Naive thymus-derived CD4-positive, alpha-beta T cell (primary cell): ENCODE results near the gene PSMD8. TPM values are rescaled to one million over a fixed set of nuclear protein-coding genes. Genes with fewer than 3 reads are reported as not detected.
"Not testable (repeated sequence)": the region's sequence is repeated elsewhere in the genome, so short reads cannot be mapped to it uniquely, and the experiment has no call there.

Experiments used
- ATAC-seq: fragments of 150-1000 bp; cut with Tn5 transposase; 2 replicates; pipeline ENCODE4 v1.10.0; 2021; ENCODE audit warnings: mild to moderate bottlenecking, moderate library complexity
- CTCF ChIA-PET: fragments of 350-600 bp; sonication (Branson Sonifier 250); formaldehyde crosslinking; loops from one replicate; lab custom pipeline; 2021; ENCODE audit warnings: antibody characterized with exemption; lab: Charles Lee
- POLR2A ChIA-PET: fragments of 350-600 bp; sonication (Branson Sonifier 250); formaldehyde crosslinking; loops from one replicate; lab custom pipeline; 2021; ENCODE audit warnings: antibody characterized with exemption, inconsistent platforms; lab: Charles Lee
- DNase-seq, 9 donors: peaks; one replicate each; pipeline versions ENCODE4 v3.0.0 to v3.0.0-alpha.2; 2020 to 2022; ENCODE audit warnings: mixed read lengths in 1 of 9
- H3K27ac ChIP-seq: one replicate; pipeline ENCODE4 v1.7.0; 2013; ENCODE audit warnings: mild to moderate bottlenecking, low read depth, low read length, moderate library complexity
- H3K27me3 ChIP-seq, 2 donors: one replicate each; pipeline ENCODE4 v1.7.0; 2013; ENCODE audit warnings: low read length in 2 of 2, mild to moderate bottlenecking in 2 of 2, moderate library complexity in 2 of 2; ENCODE audit not compliant: control insufficient read depth in 2 of 2, insufficient read depth in 2 of 2
- H3K36me3 ChIP-seq, 3 experiments: 1 replicate in 2 of 3; 2 replicates in 1 of 3; pipeline ENCODE4 v1.7.0; 2013; ENCODE audit warnings: low read length in 3 of 3, mild to moderate bottlenecking in 3 of 3, moderate library complexity in 1 of 3; ENCODE audit not compliant: insufficient read depth in 3 of 3, control insufficient read depth in 2 of 3
- H3K4me1 ChIP-seq, 2 donors: one replicate each; pipeline ENCODE4 v1.7.0; 2013; ENCODE audit warnings: low read length in 2 of 2, mild to moderate bottlenecking in 2 of 2, moderate library complexity in 1 of 2; ENCODE audit not compliant: control insufficient read depth in 2 of 2, insufficient read depth in 2 of 2
- H3K4me3 ChIP-seq: 2 replicates; pipeline ENCODE4 v1.7.0; 2013; ENCODE audit warnings: mild to moderate bottlenecking, low read length
- H3K9me3 ChIP-seq, 3 experiments: 1 replicate in 2 of 3; 2 replicates in 1 of 3; pipeline ENCODE4 v1.7.0; 2013; ENCODE audit warnings: low read length in 3 of 3; ENCODE audit not compliant: control insufficient read depth in 2 of 3
- H3K27ac Mint-ChIP-seq, 9 donors: one replicate each; pipeline ENCODE4 v1.8.0; 2020 to 2022; ENCODE audit warnings: mixed read lengths in 9 of 9, mild to moderate bottlenecking in 8 of 9, moderate library complexity in 5 of 9, inconsistent platforms in 2 of 9
- H3K27me3 Mint-ChIP-seq, 5 donors: one replicate each; pipeline ENCODE4 v1.8.0; 2021 to 2022; ENCODE audit warnings: mixed read lengths in 5 of 5, mild to moderate bottlenecking in 1 of 5
- H3K36me3 Mint-ChIP-seq, 5 donors: one replicate each; pipeline ENCODE4 v1.8.0; 2020 to 2022; ENCODE audit warnings: mixed read lengths in 5 of 5, mild to moderate bottlenecking in 3 of 5, inconsistent platforms in 1 of 5
- H3K4me1 Mint-ChIP-seq, 7 donors: one replicate each; pipeline ENCODE4 v1.8.0; 2020 to 2022; ENCODE audit warnings: mixed read lengths in 7 of 7, mild to moderate bottlenecking in 3 of 7, inconsistent platforms in 1 of 7
- H3K4me3 Mint-ChIP-seq, 10 donors: one replicate each; pipeline ENCODE4 v1.8.0; 2020 to 2022; ENCODE audit warnings: mild to moderate bottlenecking in 10 of 10, mixed read lengths in 10 of 10, moderate library complexity in 6 of 10, inconsistent platforms in 2 of 10
- H3K9me3 Mint-ChIP-seq, 11 donors: one replicate each; pipeline ENCODE4 v1.8.0; 2020 to 2022; ENCODE audit warnings: mixed read lengths in 11 of 11, mild to moderate bottlenecking in 4 of 11, inconsistent platforms in 1 of 11, moderate library complexity in 1 of 11
- intact Hi-C, 2 donors: fragments of 100-400 bp; cut with micrococcal nuclease; formaldehyde crosslinking; loops; one replicate each; pipeline ENCODE4 v1.15.1; 2023
- polyA plus RNA-seq, 2 donors: library from polyadenylated mRNA; unstranded; fragments of 300-500 nt; fragmentation: Illumina TruSeq; gene quantifications; one replicate each; pipeline ENCODE4 v1.2.3, GENCODE V29; 2021
- total RNA-seq, 6 experiments: library from RNA in 5 of 6; stranded (reverse) in 5 of 6; gene quantifications; 1 replicate in 5 of 6; 2 replicates in 1 of 6; pipeline ENCODE4 v1.2.3 and lab custom pipeline; 2021 to 2026

PSMD8 gene
- total and polyA plus RNA-seq, 7 experiments from 2014 or later: 68.4 to 181 (median 77.5) TPM

DNA sequence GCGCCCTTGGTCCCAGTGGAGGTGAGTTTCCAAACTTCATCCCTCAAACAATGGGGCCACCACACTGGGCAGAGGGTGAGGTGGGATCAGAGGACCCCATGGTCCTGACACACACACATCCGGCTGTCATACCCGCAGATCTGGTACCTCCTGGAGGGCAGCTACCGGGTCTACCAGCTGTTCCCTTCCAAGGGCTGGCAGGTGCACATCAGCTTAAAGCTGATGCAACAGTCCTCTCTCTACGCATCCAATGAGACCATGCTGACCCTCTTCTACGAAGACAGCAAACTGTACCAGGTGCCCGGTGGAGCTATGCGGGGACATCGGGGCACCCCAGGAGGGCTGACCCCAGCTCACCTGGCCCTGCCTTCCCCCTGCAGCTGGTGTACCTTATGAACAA is 14.0 kb upstream of the PSMD8 start:
- Mint-ChIP-seq H3K4me1 (peaks cover 0 to 21% (median 17%) of the 10 kb centered on the region in 7 donors), H3K36me3 (no peaks in the 10 kb centered on the region), H3K9me3 (no peaks in the 10 kb centered on the region), H3K27ac (peak overlapping the region in 1 of 9 donors; percentile 71), H3K27me3 (peaks cover 0 to 42% (median 6%) of the 10 kb centered on the region in 5 donors), H3K4me3 (peak overlapping the region; percentile 62 to 94 (median 76))
- ChIA-PET POLR2A (no interaction called here), CTCF (interaction anchor here (1.2 kb wide), 1 partner anchor 458 kb away, joined by 3 read pairs; no protein-coding TSS in a partner anchor)
- Histone ChIP-seq H3K27ac (no peak overlapping the region), H3K4me3 (no peak overlapping the region), H3K36me3 (no peaks in the 10 kb centered on the region), H3K4me1 (peaks cover 0 to 6% of the 10 kb centered on the region in 2 donors), H3K9me3 (no peaks in the 10 kb centered on the region), H3K27me3 (no peaks in the 10 kb centered on the region)
- ATAC-seq (no peak), DNase-seq (no peak)
- intact Hi-C loops: no loop called here

DNA sequence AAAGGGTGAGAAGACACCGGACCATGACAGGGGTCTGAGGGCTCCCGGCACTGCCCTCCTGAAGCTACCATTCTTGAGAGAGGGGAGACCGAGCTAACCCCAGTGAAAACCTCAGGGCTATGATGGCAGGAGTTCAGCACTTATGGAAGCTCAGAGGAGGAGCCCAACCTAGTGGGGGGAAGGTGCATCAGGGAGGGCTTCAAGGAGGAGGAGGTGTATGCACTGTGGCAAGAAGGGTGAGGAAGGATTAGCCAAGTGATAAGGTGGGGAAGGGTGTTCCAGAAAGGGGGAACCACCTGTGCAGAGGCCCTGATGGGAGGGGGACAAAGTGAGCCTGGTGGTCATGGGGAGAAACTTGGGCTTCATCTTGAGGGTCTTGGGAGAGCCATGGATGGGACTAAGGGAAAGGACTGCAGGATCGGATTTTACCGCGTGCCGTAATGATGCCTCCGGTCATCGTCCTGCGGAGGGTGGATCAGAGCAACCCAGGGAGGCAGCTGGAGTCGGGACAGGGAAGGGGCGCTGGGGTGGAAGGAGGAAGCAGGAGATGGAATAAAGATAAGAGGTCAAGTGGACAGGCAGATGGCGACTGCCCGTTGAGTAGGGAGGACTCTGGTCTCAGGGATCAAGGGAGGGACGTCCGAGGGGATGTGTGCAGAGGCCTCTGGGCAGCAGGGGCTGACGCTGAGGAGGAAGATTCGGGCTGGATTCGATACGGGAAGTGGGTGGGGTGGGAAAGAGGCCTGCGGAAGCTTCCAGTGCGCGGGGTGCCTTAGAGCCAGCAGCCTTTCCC is 13.3 kb upstream of the PSMD8 start:
- peak overlapping the region in 3 of 9 donors; percentile 56 to 71 (median 62) for H3K27ac Mint-ChIP-seq
- peak overlapping the region; percentile 62 to 94 (median 83) for H3K4me3 Mint-ChIP-seq
- H3K9me3 Mint-ChIP-seq: no peaks in the 10 kb centered on the region
- Histone ChIP-seq H3K27ac (no peak overlapping the region), H3K4me3 (peak overlapping the region; percentile 55), H3K27me3 (no peaks in the 10 kb centered on the region), H3K4me1 (peaks cover 0 to 6% of the 10 kb centered on the region in 2 donors), H3K36me3 (no peaks in the 10 kb centered on the region), H3K9me3 (no peaks in the 10 kb centered on the region)
- H3K4me1 Mint-ChIP-seq: peaks cover 0 to 21% (median 17%) of the 10 kb centered on the region in 7 donors
- H3K27me3 Mint-ChIP-seq: peaks cover 0 to 41% (median 6%) of the 10 kb centered on the region in 5 donors
- ChIA-PET CTCF (interaction anchor here (1.2 kb wide), 1 partner anchor 459 kb away, joined by 3 read pairs; no protein-coding TSS in a partner anchor), POLR2A (no interaction called here)
- intact Hi-C loops: no loop called here
- no peaks in the 10 kb centered on the region for H3K36me3 Mint-ChIP-seq
- peak; percentile 5 for ATAC-seq
- DNase-seq: no peak

DNA sequence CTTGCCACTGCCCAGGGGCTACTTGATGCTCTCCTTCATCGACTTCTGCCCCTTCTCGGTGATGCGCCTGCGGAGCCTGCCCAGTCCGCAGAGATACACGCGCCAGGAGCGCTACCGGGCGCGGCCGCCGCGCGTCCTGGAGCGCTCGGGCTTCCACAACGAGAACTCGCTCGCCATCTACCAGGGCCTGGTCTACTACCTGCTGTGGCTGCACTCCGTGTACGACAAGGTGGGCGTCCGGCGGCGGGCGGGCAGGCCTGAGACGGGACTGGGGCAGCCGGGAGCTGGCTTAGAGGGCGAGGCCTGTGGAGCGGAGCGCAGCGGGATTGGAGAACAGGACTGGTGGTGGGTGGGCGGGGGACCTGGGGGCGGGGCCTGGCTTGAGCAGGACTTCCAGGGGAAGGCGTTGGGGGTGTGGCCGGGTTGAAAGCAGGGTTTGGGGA is 12.7 kb upstream of the PSMD8 start:
- no peak overlapping the region for H3K27ac ChIP-seq
- no peaks in the 10 kb centered on the region for H3K36me3 ChIP-seq
- H3K4me3 Mint-ChIP-seq: peak overlapping the region; percentile 62 to 94 (median 83)
- H3K4me3 ChIP-seq: peak overlapping the region; percentile 55
- H3K4me1 Mint-ChIP-seq: peaks cover 0 to 21% (median 15%) of the 10 kb centered on the region in 7 donors
- peaks cover 0 to 38% (median 6%) of the 10 kb centered on the region in 5 donors for H3K27me3 Mint-ChIP-seq
- no peaks in the 10 kb centered on the region for H3K27me3 ChIP-seq
- ChIA-PET POLR2A (no interaction called here), CTCF (interaction anchor here (1.2 kb wide), 1 partner anchor 459 kb away, joined by 3 read pairs; no protein-coding TSS in a partner anchor)
- H3K27ac Mint-ChIP-seq: no peak overlapping the region
- peaks cover 0 to 6% of the 10 kb centered on the region in 2 donors for H3K4me1 ChIP-seq
- ATAC-seq (peak; percentile 83), DNase-seq (peak in 8 of 9 donors; percentile 17 to 80 (median 34))
- no peaks in the 10 kb centered on the region for H3K36me3 Mint-ChIP-seq
- intact Hi-C loops: loop anchor here (1.0 kb wide), 4 partner anchors 13 to 45 kb away; partner anchors contain the start of genes PSMD8 (in 2 of the 2), GGN (in 1 of the 2) and SPRED3 (in 1 of the 2)
- no peaks in the 10 kb centered on the region for H3K9me3 Mint-ChIP-seq
- H3K9me3 ChIP-seq: no peaks in the 10 kb centered on the region

DNA sequence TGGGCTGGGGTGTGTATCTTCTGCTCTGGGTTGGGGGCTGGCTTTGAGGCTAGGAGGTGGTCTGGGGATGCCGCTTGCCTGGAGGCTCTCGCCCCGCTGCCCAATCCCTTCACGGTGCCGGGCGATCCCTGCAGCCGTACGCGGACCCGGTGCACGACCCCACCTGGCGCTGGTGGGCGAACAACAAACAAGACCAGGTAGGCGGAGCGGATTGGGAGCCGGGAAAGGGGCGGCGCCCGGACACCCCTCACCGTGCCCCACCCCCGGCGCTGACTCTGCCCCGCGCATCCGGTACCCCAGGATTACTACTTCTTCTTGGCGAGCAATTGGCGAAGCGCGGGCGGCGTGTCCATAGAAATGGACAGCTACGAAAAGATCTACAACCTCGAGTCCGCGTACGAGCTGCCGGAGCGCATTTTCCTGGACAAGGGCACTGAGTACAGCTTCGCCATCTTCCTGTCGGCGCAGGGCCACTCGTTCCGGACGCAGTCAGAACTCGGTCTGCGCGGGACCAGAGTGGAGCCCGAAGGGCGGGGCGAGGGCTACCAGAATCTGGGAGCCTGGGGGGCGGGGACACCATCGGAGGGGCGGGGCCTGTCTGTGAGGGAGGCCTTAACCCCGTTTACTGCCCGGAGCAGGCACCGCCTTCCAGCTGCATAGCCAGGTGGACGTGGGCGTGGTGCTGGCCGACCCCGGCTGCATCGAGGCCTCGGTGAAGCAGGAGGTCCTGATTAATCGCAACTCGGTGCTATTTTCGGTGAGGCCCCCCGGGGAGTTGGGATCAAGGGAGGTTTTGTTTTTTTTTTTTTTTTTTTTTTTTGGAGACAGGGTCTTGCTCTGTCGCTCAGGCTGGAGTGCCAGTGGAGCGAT is 12.1 kb upstream of the PSMD8 start:
- Histone ChIP-seq H3K4me3 (peak overlapping the region; percentile 55), H3K36me3 (no peaks in the 10 kb centered on the region), H3K27ac (no peak overlapping the region), H3K4me1 (peaks cover 0 to 6% of the 10 kb centered on the region in 2 donors), H3K9me3 (no peaks in the 10 kb centered on the region), H3K27me3 (no peaks in the 10 kb centered on the region)
- POLR2A ChIA-PET: no interaction called here
- peak overlapping the region in 1 of 9 donors; percentile 83 for H3K27ac Mint-ChIP-seq
- peak; percentile 70 for ATAC-seq
- CTCF ChIA-PET: interaction anchor here (0.6 kb wide), 1 partner anchor 12 kb away, joined by 3 read pairs; the partner anchor contains the start of gene PSMD8
- intact Hi-C loops: loop anchor here (1.0 kb wide), 4 partner anchors 12 to 46 kb away; partner anchors contain the start of genes PSMD8 (in 2 of the 2), GGN (in 1 of the 2) and SPRED3 (in 1 of the 2)
- H3K27me3 Mint-ChIP-seq: peaks cover 0 to 38% (median 8%) of the 10 kb centered on the region in 5 donors
- peak overlapping the region; percentile 62 to 94 (median 83) for H3K4me3 Mint-ChIP-seq
- H3K9me3 Mint-ChIP-seq: no peaks in the 10 kb centered on the region
- peak in 8 of 9 donors; percentile 20 to 87 (median 35) for DNase-seq
- H3K4me1 Mint-ChIP-seq: peaks cover 0 to 21% (median 15%) of the 10 kb centered on the region in 7 donors
- H3K36me3 Mint-ChIP-seq: no peaks in the 10 kb centered on the region

DNA sequence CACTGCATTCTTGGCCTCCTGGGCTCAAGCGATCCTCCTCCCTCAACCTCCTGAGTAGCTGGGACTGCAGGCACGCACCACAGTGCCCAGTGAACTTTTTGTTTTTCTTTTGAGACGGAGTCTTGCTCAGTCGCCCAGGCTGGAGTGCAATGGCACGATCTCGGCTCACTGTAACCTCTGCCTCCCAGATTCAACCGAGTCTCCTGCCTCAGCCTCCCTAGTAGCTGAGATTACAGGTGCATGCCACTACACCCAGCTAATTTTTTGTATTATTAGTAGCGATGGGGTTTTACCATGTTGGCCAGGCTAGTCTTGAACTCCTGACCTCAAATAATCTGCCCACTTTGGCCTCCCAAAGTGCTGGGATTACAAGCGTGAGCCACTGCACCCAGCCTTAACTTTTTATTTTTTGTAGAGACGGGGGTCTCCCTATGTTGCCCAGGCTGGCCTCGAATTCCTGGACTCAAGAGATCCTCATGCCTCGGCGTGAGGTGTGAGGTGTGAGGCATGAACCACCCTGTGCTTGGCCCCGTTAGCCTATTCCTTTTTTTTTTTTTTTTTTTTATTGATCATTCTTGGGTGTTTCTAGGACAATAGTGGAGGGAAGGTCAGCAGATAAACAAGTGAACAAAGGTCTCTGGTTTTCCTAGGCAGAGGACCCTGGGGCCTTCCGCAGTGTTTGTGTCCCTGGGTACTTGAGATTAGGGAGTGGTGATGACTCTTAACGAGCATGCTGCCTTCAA is 11.3 kb upstream of the PSMD8 start:
- CTCF ChIA-PET: interaction anchor here (0.6 kb wide), 1 partner anchor 11 kb away, joined by 3 read pairs; the partner anchor contains the start of gene PSMD8
- H3K9me3 ChIP-seq, ATAC-seq, H3K27ac ChIP-seq, H3K36me3 ChIP-seq, H3K27me3 ChIP-seq, H3K27ac Mint-ChIP-seq, H3K9me3 Mint-ChIP-seq, H3K4me1 ChIP-seq, POLR2A ChIA-PET, DNase-seq, H3K36me3 Mint-ChIP-seq: not testable (repeated sequence)
- H3K4me1 Mint-ChIP-seq: peaks cover 0 to 21% (median 15%) of the 10 kb centered on the region in 7 donors
- peak overlapping the region; percentile 55 for H3K4me3 ChIP-seq
- H3K27me3 Mint-ChIP-seq: peaks cover 0 to 35% (median 9%) of the 10 kb centered on the region in 5 donors
- peak overlapping the region in 8 of 10 donors; percentile 48 to 87 (median 68) for H3K4me3 Mint-ChIP-seq
- intact Hi-C loops: loop anchor here (1.0 kb wide), 4 partner anchors 11 to 47 kb away; partner anchors contain the start of genes PSMD8 (in 2 of the 2), GGN (in 1 of the 2) and SPRED3 (in 1 of the 2)
